Stimulated activated CD8-positive, alpha-beta memory T cell treated with anti-CD3 and anti-CD28 coated beads, Interleukin-4, amount 100 ng/mL, for 4 hours (primary cell): ENCODE results near the gene ITPA.

Experiments used
- DNase-seq, 2 donors: peaks; one replicate each; pipeline ENCODE4 v3.0.0-alpha.2; 2020; ENCODE audit warnings: low read depth in 2 of 2, low spot score in 1 of 2

Gene ITPA

GRCh38 chr20:3227506-3227905 is 18.2 kb downstream of the ITPA start:
- DNase-seq, result no peak

GRCh38 chr20:3227936-3228749 is 18.8 kb downstream of the ITPA start:
- DNase-seq, result no peak

GRCh38 chr20:3228750-3229032 is 19.4 kb downstream of the ITPA start:
- no peak for DNase-seq

- DNase-seq, result no peak
Observed at GRCh38 chr20:3229158-3229557, 19.9 kb downstream of the ITPA start.

GRCh38 chr20:3229798-3230197 is 20.5 kb downstream of the ITPA start:
- DNase-seq, result no peak

- no peak for DNase-seq
Observed at GRCh38 chr20:3231116-3231515, 21.8 kb downstream of the ITPA start.

- DNase-seq, result no peak
Observed at GRCh38 chr20:3231889-3232588, 22.7 kb downstream of the ITPA start.

- no peak for DNase-seq
Observed at GRCh38 chr20:3233131-3233990, 24.1 kb downstream of the ITPA start.

GRCh38 chr20:3233991-3234498 is 24.7 kb downstream of the ITPA start:
- no peak for DNase-seq

- DNase-seq, result no peak
Observed at GRCh38 chr20:3235666-3236324, 26.5 kb downstream of the ITPA start.

GRCh38 chr20:3237011-3237957 is 28.0 kb downstream of the ITPA start:
- DNase-seq, result no peak

- no peak for DNase-seq
Observed at GRCh38 chr20:3237958-3238615, 28.8 kb downstream of the ITPA start.

- peak in 1 of 2 donors; percentile 15 for DNase-seq
Observed at GRCh38 chr20:3238616-3239025, 29.3 kb downstream of the ITPA start.

GRCh38 chr20:3239026-3239866 is 29.9 kb downstream of the ITPA start, which contains the start of gene SLC4A11:
Gene SLC4A11, minus strand, starts transcription at chr20:3239190. Its CDS starts 53 bp downstream, at chr20:3239137.
- no peak for DNase-seq

- DNase-seq, result no peak
Observed at GRCh38 chr20:3239867-3240775, 30.8 kb downstream of the ITPA start.

- DNase-seq, result no peak
Observed at GRCh38 chr20:3240776-3241363, 31.6 kb downstream of the ITPA start.

GRCh38 chr20:3242172-3242692 is 32.9 kb downstream of the ITPA start:
- DNase-seq, result no peak
